SKM-1 treated with dmso at 0.1 percent for 144 hours (cell line): ENCODE data around the gene TSHZ2.

Experiments
- DNase-seq: peaks from one replicate; lab custom pipeline; 2025; ENCODE audit not compliant: unreplicated experiment; lab: John Stamatoyannopoulos, UW

Gene TSHZ2

GRCh38 chr20:53331151-53331973 lies 359.2 kb downstream of the TSHZ2 start:
- no peak for DNase-seq

DNA sequence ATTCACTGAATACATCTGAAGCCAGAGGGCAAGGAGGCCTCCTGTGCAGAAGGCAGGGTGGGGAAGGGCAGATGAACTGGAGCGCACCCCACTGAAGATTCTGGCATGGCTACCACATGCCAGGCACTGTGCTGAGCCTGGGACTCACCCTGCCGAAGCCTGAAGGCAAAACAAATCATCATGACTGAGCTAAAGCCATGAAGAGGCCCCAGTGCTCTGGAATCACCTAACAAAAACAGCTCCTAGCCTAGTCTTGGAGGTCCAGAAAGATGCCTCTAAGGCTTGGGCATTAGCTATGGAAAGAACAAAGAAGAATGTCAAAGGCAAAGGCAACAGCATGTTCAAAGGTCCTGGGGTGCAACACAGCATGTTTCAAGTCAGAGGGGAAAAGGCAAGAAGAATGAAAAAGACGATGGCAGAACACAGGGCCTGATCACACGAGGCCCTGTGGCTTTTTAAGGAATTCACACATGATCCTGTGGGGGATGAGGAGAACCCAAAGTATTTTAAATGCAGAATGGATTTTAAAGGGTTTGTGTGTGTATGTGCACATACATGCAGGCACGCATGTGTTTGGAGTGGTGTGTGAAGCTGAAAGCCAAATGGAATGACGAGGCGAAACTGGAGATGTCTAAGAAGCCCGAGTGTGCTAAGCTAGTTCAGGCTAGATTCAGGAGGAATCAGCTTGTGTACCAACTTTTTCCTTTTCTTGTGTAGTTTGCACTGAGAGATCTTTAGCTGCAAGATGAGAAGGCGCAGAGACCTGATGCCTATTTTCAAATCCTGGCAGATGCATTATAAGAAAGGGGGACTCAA lies 360.1 kb downstream of the TSHZ2 start:
- DNase-seq: no peak

- no peak for DNase-seq
These were observed 362.7 kb downstream of the TSHZ2 start for GRCh38 chr20:53334861-53335260.

GRCh38 chr20:53335555-53335954 lies 363.4 kb downstream of the TSHZ2 start:
- no peak for DNase-seq

DNA sequence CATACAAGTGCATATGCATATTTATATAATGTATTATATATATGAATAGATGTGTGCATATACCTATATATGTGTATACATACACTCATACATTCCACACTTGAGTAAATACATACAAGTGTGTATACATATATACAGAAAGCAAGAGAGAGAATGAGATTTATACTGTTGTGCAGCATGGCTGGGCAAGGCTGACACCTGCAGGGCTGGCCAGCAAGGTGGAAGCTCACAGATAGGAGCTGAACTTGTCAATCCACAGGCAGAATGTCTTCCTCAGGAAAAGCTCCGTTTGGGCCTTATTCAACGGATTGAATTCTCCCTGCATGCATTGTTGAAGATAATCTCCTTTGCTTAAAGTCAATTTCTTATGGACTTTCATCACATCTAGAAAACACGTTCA lies 364.7 kb downstream of the TSHZ2 start:
- DNase-seq: no peak

GRCh38 chr20:53337390-53338101 lies 365.4 kb downstream of the TSHZ2 start:
- DNase-seq: no peak

GRCh38 chr20:53338716-53339115 lies 366.6 kb downstream of the TSHZ2 start:
- no peak for DNase-seq

- DNase-seq: no peak
These were observed 370.3 kb downstream of the TSHZ2 start for GRCh38 chr20:53342429-53342828.

GRCh38 chr20:53343448-53343847 lies 371.3 kb downstream of the TSHZ2 start:
- DNase-seq: no peak

DNA sequence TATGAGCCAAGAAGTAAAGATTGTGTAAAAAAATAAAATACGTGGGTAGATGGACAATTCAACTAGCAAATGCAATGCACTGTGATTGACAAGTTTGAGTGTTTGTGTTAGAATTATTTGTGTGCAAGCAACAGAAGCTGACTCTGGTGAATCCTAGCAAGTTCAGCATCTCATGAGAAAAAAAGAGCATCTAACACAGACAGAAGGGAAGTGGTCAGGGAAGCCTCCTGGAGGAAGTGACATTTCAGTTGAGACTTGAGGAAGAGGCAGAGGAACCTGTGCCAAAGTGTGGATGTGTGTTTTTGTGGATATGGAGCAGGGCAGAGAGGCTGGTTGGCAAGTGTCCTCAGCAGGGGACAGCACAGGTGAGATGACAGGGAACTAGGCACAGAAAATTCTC lies 372.7 kb downstream of the TSHZ2 start:
- peak; percentile 62 for DNase-seq

DNA sequence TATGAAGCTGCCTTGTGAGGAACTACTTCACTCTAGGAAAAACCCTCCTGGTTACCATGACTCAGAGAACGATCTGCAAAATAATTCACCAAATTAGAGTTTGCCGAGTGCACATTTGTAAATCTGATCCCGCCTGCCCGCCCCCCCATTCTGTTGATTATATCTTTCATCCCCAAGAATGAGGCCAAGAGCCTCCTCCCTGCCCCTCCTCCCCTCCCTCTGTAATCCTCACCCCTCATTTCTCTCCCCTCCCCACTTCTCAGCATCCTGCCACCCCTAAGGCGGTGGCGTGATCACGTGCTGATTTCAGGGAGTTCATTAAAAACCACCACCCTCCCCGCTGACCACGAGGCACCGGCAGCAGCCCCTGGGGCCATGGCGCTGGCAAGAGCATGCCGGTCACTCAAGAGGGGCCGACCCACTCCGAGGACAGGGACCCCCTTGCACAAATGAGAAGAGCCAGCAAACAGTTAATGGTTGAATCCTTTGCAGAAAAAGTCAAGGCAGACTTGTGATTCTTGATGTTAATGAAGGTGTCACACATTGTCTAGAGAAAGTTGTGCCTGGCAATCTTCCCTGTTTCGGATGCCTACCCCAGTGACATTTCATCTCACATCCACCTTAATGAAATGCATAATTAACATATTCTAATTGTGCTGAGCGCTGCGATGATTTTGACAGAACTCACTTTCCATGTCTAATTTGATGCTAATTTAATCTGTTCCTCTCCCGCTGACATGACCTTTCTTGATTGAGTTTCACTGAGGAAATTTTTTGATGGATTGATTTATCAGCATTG lies 373.6 kb downstream of the TSHZ2 start:
- no peak for DNase-seq

DNA sequence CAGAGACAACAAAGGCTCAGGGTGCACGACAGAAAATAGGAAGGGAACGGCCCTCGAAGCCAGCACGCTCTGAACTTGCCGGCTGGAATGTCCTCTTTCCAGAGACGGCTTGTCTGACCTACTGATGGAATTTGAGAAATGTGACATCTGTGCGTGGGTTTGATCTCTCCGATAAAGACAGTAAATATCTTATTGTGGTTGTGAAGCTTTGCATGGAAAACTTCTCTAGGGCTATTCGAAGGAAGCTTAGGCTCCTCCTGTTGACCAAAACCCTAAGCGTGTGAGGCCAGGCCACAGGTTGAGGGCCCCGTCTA lies 374.1 kb downstream of the TSHZ2 start:
- DNase-seq: no peak

DNA sequence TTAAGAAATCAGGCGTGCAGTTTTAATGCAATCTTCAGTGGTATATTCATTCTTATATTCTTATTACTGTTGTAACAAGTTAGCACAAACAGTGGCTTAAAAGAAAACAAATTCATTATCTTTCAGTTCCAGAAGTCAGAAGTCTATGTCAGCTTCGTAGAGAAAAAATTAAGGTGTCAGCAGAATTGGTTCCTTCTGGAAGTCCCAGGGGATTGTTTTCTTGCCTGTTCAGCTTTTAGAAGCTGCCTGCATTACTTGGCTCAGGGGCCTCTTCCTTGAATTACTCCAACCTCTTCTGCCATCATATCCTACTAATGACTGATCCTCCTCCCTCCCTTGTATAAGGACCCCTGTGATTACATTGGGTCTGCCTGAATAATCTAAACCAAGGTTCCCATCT lies 377.6 kb downstream of the TSHZ2 start:
- no peak for DNase-seq

DNA sequence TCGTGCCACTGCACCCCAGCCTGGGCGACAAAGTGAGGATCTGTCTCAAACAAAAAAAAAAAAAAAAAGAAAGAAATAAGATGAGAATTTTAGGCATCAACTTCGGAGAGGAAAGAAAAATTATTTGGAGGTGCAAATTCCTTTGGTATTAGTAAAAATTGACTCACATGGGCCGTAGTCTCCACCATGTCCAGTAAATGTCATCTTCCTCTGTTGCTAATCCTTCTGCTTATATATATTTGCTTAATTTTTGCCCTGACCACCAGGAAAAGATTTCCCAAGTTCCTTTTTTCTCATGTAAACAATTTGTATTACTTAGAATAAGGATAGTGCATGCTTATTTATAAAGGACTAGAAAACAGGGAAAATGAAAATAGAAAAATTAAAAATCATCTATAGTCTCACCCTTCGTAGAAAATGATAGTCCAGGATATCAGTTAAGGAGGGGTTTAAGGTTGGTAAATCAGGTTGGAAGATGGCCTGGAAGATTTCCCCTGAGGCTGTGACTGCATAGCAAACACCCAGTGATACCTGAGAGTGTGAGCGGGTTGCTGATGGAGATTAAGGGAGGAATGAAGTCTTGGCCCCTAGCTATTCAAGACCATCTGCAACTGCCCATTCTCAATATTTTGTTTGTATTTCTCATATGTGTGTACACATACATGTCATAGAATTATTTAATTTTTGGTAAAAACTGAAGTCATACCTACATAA lies 380.7 kb downstream of the TSHZ2 start:
- no peak for DNase-seq

DNA sequence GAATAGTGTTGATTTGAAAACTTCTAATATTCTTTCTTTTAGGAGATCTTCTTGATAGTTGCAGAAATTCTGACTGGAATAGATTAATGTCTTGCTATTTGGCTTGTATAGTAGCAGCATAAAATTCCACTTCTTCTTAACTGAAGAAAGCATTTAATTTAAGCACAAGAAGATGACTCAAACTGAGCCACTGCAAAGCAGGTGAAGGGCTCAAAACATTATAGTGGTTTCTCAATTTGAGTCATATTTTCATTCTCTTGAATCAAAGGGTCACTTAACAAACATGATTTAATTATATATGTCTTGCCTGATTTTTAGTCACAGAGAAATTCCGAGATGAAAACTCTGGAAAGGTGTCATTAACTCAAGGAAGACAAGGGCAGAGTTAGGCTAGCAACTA lies 382.2 kb downstream of the TSHZ2 start:
- DNase-seq: no peak

DNA sequence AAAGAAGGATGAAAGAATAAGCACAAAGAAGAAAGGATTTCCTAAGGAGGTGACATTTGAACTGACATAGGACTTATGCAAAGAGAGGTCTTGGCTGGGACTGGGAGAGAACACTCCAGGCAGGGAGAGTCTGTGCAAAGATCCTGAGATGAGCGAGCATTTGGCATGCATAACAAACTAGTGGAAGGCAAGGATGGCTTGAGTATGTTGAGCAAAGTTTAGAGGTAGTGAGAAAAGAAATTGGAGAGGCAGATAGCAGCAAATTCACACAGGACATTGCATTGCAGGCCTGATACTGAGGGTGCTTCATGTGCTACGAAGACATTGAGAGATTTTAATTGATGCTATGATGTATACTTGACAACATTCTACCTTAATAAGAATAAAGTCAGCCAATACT lies 383.6 kb downstream of the TSHZ2 start:
- no peak for DNase-seq

DNA sequence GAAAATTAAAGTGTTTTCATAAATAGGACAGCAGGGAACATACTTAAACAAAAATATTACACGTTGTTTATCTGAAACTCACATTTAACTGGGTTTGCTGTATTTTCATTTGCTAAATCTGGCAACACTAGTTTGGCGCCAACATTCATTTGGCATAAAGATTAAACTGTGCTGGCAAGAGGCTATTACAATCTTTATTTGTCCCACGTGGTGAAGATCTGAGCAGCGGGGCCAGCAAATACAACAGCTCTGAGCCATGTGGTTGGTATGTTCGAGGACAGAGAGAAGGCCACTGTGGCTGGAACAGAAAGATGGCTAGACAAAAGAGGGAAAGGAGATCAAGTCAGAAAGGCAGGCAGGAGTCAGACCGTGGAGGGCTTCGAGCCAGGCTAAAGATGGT lies 387.3 kb downstream of the TSHZ2 start:
- DNase-seq: no peak

DNA sequence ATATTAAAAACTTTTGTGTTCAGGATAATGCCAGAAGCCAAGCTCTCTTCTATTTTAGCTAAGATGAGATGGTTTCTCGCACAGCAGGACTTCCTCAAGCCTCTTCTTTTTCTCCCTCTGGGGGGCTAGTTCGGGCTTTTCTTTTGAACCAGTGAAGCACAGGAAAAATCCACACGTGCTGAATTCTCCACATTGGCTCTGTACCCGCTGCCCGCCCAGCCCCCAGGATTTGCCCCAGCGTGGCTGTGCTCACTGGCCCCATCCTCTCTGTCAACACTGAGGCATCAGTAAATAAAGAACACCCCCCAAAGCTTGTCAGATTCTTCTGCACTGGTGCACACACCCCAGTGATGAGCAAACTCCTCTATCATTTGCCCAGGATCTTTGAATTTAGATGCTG lies 388.7 kb downstream of the TSHZ2 start:
- no peak for DNase-seq

- no peak for DNase-seq
These were observed 390.6 kb downstream of the TSHZ2 start for GRCh38 chr20:53362736-53363135.

DNA sequence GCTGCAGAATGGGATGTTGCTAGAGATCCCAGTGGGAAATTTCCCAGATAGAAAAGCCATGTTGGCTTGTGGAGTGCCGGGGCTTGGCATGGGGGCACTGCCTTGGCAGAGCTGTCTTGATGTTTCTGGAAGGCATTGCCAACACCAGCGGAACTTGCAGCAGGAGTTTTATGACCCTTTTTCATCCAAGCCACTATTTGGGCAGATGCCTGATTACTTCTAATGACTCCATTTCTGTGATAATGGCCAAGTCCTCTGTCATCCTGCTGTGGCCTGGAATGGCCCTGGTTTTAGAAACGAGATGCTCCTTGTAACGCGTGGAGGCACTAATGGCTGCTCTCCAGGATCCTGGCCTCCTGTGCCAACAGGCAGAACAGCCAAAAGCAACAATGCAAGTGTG lies 392.5 kb downstream of the TSHZ2 start:
- no peak for DNase-seq
